H1 (cell line): ENCODE measurements around the gene NRL. TPM values are rescaled to one million over a fixed set of nuclear protein-coding genes. Genes with fewer than 3 reads are reported as not detected.

ENCODE experiments used
- CTCF ChIA-PET: fragments of 300-600 bp; sonication (Branson Sonifier 250); formaldehyde crosslinking; loops from one replicate; lab custom pipeline; 2021; ENCODE audit not compliant: partially characterized antibody; lab: Charles Lee
- POLR2A ChIA-PET: fragments of 300-600 bp; sonication (Branson Sonifier 250); formaldehyde crosslinking; loops from one replicate; lab custom pipeline; 2021; ENCODE audit warnings: inconsistent platforms; ENCODE audit not compliant: partially characterized antibody; lab: Charles Lee
- DNase-seq, 2 experiments: peaks; one replicate each; pipeline versions ENCODE4 v3.0.0 to v3.0.0-alpha.2; 2010 to 2022; ENCODE audit warnings: low spot score in 2 of 2, low read depth in 1 of 2, mixed read lengths in 1 of 2
- FAIRE-seq: peaks from 2 replicates; lab custom pipeline; 2011; peaks lifted over from hg19 to GRCh38; lab: Jason Lieb, UNC
- H2AFZ ChIP-seq: 2 replicates; pipeline ENCODE4 v1.8.1; 2012; ENCODE audit warnings: low read length, inconsistent platforms
- H2AK5ac ChIP-seq: 2 replicates; pipeline ENCODE4 v1.6.1; 2013; ENCODE audit warnings: low read depth, low read length
- H2BK120ac ChIP-seq: replicated peaks from 2 replicates; pipeline ENCODE3; 2013; ENCODE audit warnings: low read depth, low read length, inconsistent platforms
- H2BK12ac ChIP-seq: 2 replicates; pipeline ENCODE4 v1.6.1; 2013; ENCODE audit warnings: low read depth, low read length
- H2BK15ac ChIP-seq: 2 replicates; pipeline ENCODE4 v1.6.1; 2013; ENCODE audit warnings: low read length
- H2BK20ac ChIP-seq: 2 replicates; pipeline ENCODE4 v1.6.1; 2013; ENCODE audit warnings: low read length
- H2BK5ac ChIP-seq: 2 replicates; pipeline ENCODE4 v1.6.1; 2013; ENCODE audit warnings: low read depth, low read length
- H3K14ac ChIP-seq: 2 replicates; pipeline ENCODE4 v1.6.1; 2013; ENCODE audit warnings: inconsistent platforms; ENCODE audit not compliant: insufficient read length
- H3K18ac ChIP-seq: 2 replicates; pipeline ENCODE4 v1.6.1; 2013; ENCODE audit warnings: low read length; ENCODE audit errors: extremely low read depth
- H3K23ac ChIP-seq: 2 replicates; pipeline ENCODE4 v1.6.1; 2013; ENCODE audit warnings: inconsistent platforms; ENCODE audit not compliant: insufficient read length
- H3K23me2 ChIP-seq: 2 replicates; pipeline ENCODE4 v1.6.1; 2013; ENCODE audit warnings: low read depth, low read length
- H3K27ac ChIP-seq: 2 replicates; pipeline ENCODE4 v1.6.1; 2011; ENCODE audit warnings: low read depth, low read length, inconsistent platforms
- H3K27me3 ChIP-seq, 4 experiments: replicated peaks in 1 of 4; 1 replicate in 1 of 4; 2 replicates in 3 of 4; pipeline versions ENCODE4 v1.6.1 to v1.8.1; 2011 to 2013; ENCODE audit warnings: low read length in 3 of 4, mild to moderate bottlenecking in 3 of 4, inconsistent platforms in 2 of 4, mixed read lengths in 2 of 4, moderate library complexity in 1 of 4; ENCODE audit not compliant: control insufficient read depth in 3 of 4, insufficient read depth in 3 of 4; ENCODE audit errors: extremely low read depth in 1 of 4
- H3K36me3 ChIP-seq, 4 experiments: 2 replicates each; pipeline versions ENCODE4 v1.6.1 to v1.8.1; 2011 to 2013; ENCODE audit warnings: mild to moderate bottlenecking in 4 of 4, low read length in 3 of 4, moderate library complexity in 2 of 4, control low read depth in 1 of 4, inconsistent platforms in 1 of 4; ENCODE audit not compliant: insufficient read depth in 4 of 4, control insufficient read depth in 2 of 4
- H3K4ac ChIP-seq: replicated peaks from 2 replicates; pipeline ENCODE3; 2013; ENCODE audit warnings: low read length, low read depth, mixed read lengths, inconsistent platforms; ENCODE audit not compliant: insufficient read length
- H3K4me1 ChIP-seq, 4 experiments: replicated peaks in 1 of 4; 1 replicate in 1 of 4; 2 replicates in 3 of 4; pipeline versions ENCODE4 v1.6.1 to v1.8.1; 2011 to 2013; ENCODE audit warnings: low read length in 3 of 4, inconsistent platforms in 2 of 4, mixed read lengths in 1 of 4; ENCODE audit not compliant: insufficient read depth in 4 of 4, control insufficient read depth in 3 of 4
- H3K4me2 ChIP-seq, 2 experiments: 2 replicates each; pipeline versions ENCODE4 v1.6.1 to v1.8.1; 2011 to 2013; ENCODE audit warnings: low read depth in 2 of 2, low read length in 2 of 2, control low read depth in 1 of 2, inconsistent platforms in 1 of 2, mild to moderate bottlenecking in 1 of 2; ENCODE audit not compliant: insufficient read depth in 1 of 2
- H3K4me3 ChIP-seq, 4 experiments: fragments of 200-600, 300-600 bp in 1 of 4; sonication (generic), shearing (Covaris generic), sonication (Bioruptor Twin) in 1 of 4; 2 replicates each; pipeline versions ENCODE4 v1.5.1 to v1.8.1; 2011 to 2016; ENCODE audit warnings: low read length in 4 of 4, low read depth in 3 of 4, control low read depth in 2 of 4, inconsistent platforms in 2 of 4, mild to moderate bottlenecking in 2 of 4, mixed read lengths in 1 of 4, moderate library complexity in 1 of 4; ENCODE audit not compliant: insufficient read depth in 2 of 4; ENCODE audit errors: extremely low read depth in 1 of 4
- H3K56ac ChIP-seq: replicated peaks from 2 replicates; pipeline ENCODE3; 2013; ENCODE audit warnings: low read depth, mild to moderate bottlenecking, mixed read lengths, low read length, inconsistent platforms; ENCODE audit not compliant: insufficient read length
- H3K79me1 ChIP-seq: 2 replicates; pipeline ENCODE4 v1.6.1; 2013; ENCODE audit warnings: low read depth, low read length, control low read depth
- H3K79me2 ChIP-seq, 2 experiments: 2 replicates each; pipeline versions ENCODE4 v1.6.1 to v1.8.1; 2012 to 2013; ENCODE audit warnings: low read length in 2 of 2, mild to moderate bottlenecking in 2 of 2, inconsistent platforms in 1 of 2; ENCODE audit not compliant: insufficient read depth in 2 of 2, control insufficient read depth in 1 of 2
- H3K9ac ChIP-seq, 4 experiments: replicated peaks in 1 of 4; 1 replicate in 1 of 4; 2 replicates in 3 of 4; pipeline versions ENCODE4 v1.6.1 to v1.8.1; 2011 to 2013; ENCODE audit warnings: low read depth in 3 of 4, low read length in 3 of 4, control low read depth in 2 of 4, mild to moderate bottlenecking in 2 of 4, moderate library complexity in 2 of 4, inconsistent platforms in 1 of 4; ENCODE audit errors: extremely low read depth in 1 of 4
- H3K9me3 ChIP-seq, 2 experiments: 2 replicates each; pipeline versions ENCODE4 v1.6.1 to v1.8.1; 2012 to 2013; ENCODE audit warnings: mild to moderate bottlenecking in 2 of 2, moderate library complexity in 2 of 2, control low read depth in 1 of 2, inconsistent platforms in 1 of 2, low read depth in 1 of 2, low read length in 1 of 2, mixed read lengths in 1 of 2; ENCODE audit not compliant: insufficient read depth in 2 of 2
- H4K20me1 ChIP-seq, 2 experiments: replicated peaks in 1 of 2; 2 replicates each; pipeline versions ENCODE3 to v1.8.1; 2011 to 2013; ENCODE audit warnings: inconsistent platforms in 2 of 2, low read length in 2 of 2, mild to moderate bottlenecking in 1 of 2; ENCODE audit not compliant: insufficient read depth in 2 of 2, control insufficient read depth in 1 of 2
- H4K5ac ChIP-seq: 2 replicates; pipeline ENCODE4 v1.6.1; 2013; ENCODE audit warnings: low read length, low read depth, mixed read lengths, inconsistent platforms; ENCODE audit not compliant: insufficient read length
- H4K8ac ChIP-seq: 2 replicates; pipeline ENCODE4 v1.8.0; 2013; ENCODE audit warnings: mild to moderate bottlenecking, moderate library complexity, low read length, inconsistent platforms; ENCODE audit not compliant: insufficient read depth; ENCODE audit errors: extremely low read depth
- H4K91ac ChIP-seq: replicated peaks from 2 replicates; pipeline ENCODE3; 2013; ENCODE audit warnings: low read length, mixed read lengths, inconsistent platforms; ENCODE audit not compliant: insufficient read length
- BRCA1 ChIP-seq: IDR thresholded peaks from 2 replicates; pipeline ENCODE4 v1.6.1; 2012; ENCODE audit warnings: low read depth, low read length, improper control_type of control experiment
- CHD2 ChIP-seq: IDR thresholded peaks from 2 replicates; pipeline ENCODE4 v1.6.1; 2012; ENCODE audit warnings: low read length, improper control_type of control experiment
- GABPA ChIP-seq: IDR thresholded peaks from 2 replicates; pipeline ENCODE4 v1.6.1; 2011; ENCODE audit warnings: mild to moderate bottlenecking, low read length, moderate library complexity, borderline replicate concordance; ENCODE audit not compliant: insufficient read depth
- RFX5 ChIP-seq: IDR thresholded peaks from 2 replicates; pipeline ENCODE4 v1.6.1; 2011; ENCODE audit warnings: low read depth, low read length, improper control_type of control experiment, borderline replicate concordance
- TEAD4 ChIP-seq: IDR thresholded peaks from 2 replicates; pipeline ENCODE4 v1.6.1; 2012; ENCODE audit warnings: low read depth, low read length, inconsistent platforms, mixed read lengths
- YY1 ChIP-seq: IDR thresholded peaks from 2 replicates; pipeline ENCODE4 v1.6.1; 2011; ENCODE audit warnings: low read depth, mild to moderate bottlenecking, low read length
- WGBS, 2 experiments: shearing (Covaris generic) in 1 of 2; methylation state at CpG; one replicate each; pipeline versions ENCODE4 v1.1.6 to v1.1.7; 2013 to 2015; ENCODE audit warnings: low lambda C conversion rate in 2 of 2, mixed read lengths in 2 of 2, inconsistent platforms in 1 of 2, low coverage in 1 of 2, missing lambda C conversion rate in 1 of 2; ENCODE audit not compliant: insufficient replicate concordance in 2 of 2, insufficient coverage in 1 of 2, insufficient read length in 1 of 2; ENCODE audit errors: extremely low coverage in 1 of 2, missing lambda C conversion rate in 1 of 2; 5-methylcytosine and 5-hydroxymethylcytosine counted together
- polyA plus RNA-seq, 7 experiments: library from polyadenylated mRNA; depleted of rRNA in 3 of 7; stranded (reverse) in 5 of 7; unstranded in 2 of 7; fragments of >200 nt in 5 of 7; fragments of 200-250 nt in 2 of 7; gene quantifications; 1 replicate in 5 of 7; 2 replicates in 1 of 7; 4 replicates in 1 of 7; pipeline versions ENCODE4 v1.2.1 to v1.2.3, GENCODE V29; 2011 to 2013; ENCODE audit warnings: missing spikeins in 2 of 7, mixed read lengths in 2 of 7
- total RNA-seq: library from RNA; stranded (reverse); fragmentation: NEBNext Ultra II Directional; extraction: Animal tissue kit (Norgen Biotek cat#: 25700); gene quantifications from 2 replicates; pipeline ENCODE4 v1.2.1, GENCODE V29; 2021

The NRL gene
- total and polyA plus RNA-seq, 2 of the 8 experiments (the other 6 are each of a cell fraction or from before 2014, with no cell fraction given): 1.1 to 2.2 TPM

- H2BK20ac ChIP-seq: no peak overlapping the region
- no peaks in the 10 kb centered on the region for H3K79me1 ChIP-seq
- 0 out of 2 replicates have a peak overlapping the region, but pooled peaks have one; percentile 15 for H3K27ac ChIP-seq
- no peaks in the 10 kb centered on the region for H3K79me2 ChIP-seq
- no peak overlapping the region for H2AK5ac ChIP-seq
- peaks cover 0 to 10% (median 5%) of the 10 kb centered on the region in 4 experiments; a peak in 4 of 7 replicates for H3K4me1 ChIP-seq
- no peak overlapping the region for H2AFZ ChIP-seq
- 87% methylated on average over 23 of the region's 24 CpGs; no CpG with 5 or more reads in 1 of the 2 experiments for WGBS, 2 experiments
- no peak overlapping the region for H3K14ac ChIP-seq
- peak overlapping the region in 1 of 4 experiments; percentile 15; a peak in 2 of 7 replicates for H3K9ac ChIP-seq
- no peak overlapping the region for H3K4me2 ChIP-seq
- FAIRE-seq: no peak
- H3K27me3 ChIP-seq: no peaks in the 10 kb centered on the region
- H3K36me3 ChIP-seq: no peaks in the 10 kb centered on the region
- H3K23ac ChIP-seq: no peak overlapping the region
- no peak overlapping the region for H2BK15ac ChIP-seq
- ChIA-PET CTCF (interaction anchor here (0.8 kb wide), 1 partner anchor 47 kb away, joined by 3 read pairs; no protein-coding TSS in a partner anchor), POLR2A (interaction anchor here (0.9 to 11.1 kb wide), 8 partner anchors 9 to 82 kb away, joined by 3 to 100 read pairs (median 6); partner anchors contain the start of genes DCAF11, EMC9 and NRL)
- no peak overlapping the region for H4K8ac ChIP-seq
- H3K9me3 ChIP-seq: no peaks in the 10 kb centered on the region
- no peak overlapping the region for H4K91ac ChIP-seq
- H2BK12ac ChIP-seq: peak overlapping the region; percentile 29; the same call in 1 of the 2 replicates
- TF ChIP-seq BRCA1: no peak
- no peak for TF ChIP-seq GABPA
- TF ChIP-seq TEAD4: no peak
- no peak for TF ChIP-seq RFX5
- TF ChIP-seq YY1: no peak
- no peak for TF ChIP-seq CHD2
- H2BK5ac ChIP-seq: peak overlapping the region; percentile 60; the same call in 1 of the 2 replicates
- H3K23me2 ChIP-seq: peaks cover 5% of the 10 kb centered on the region; the same call in 1 of the 2 replicates
- H3K4me3 ChIP-seq: no peak overlapping the region
- H3K18ac ChIP-seq: no peak overlapping the region; the same call in 1 of the 2 replicates
- no peaks in the 10 kb centered on the region for H4K20me1 ChIP-seq
- no peak overlapping the region for H4K5ac ChIP-seq
- H2BK120ac ChIP-seq: no peak overlapping the region
- no peak for DNase-seq
- no peak overlapping the region for H3K56ac ChIP-seq
- no peak overlapping the region for H3K4ac ChIP-seq
These were observed 17.4 kb upstream of the NRL start for GRCh38 chr14:24132061-24132685.
